ENCODE results near the gene AFTPH.

The AFTPH gene

GRCh38 chr2:64488050-64488974 lies 35.8 kb upstream of the AFTPH start:
- H3K27ac ChIP-seq, result no peak overlapping the region
- peak; percentile 85 for TF ChIP-seq CTCF (conservative IDR thresholded peaks at IDR 0.05)
- TF ChIP-seq ZFX (IDR thresholded peaks at IDR 0.05), result no peak

- TF ChIP-seq CTCF (conservative IDR thresholded peaks at IDR 0.05) (no peak), ZFX (IDR thresholded peaks at IDR 0.05) (no peak)
- H3K27ac ChIP-seq, result no peak overlapping the region
Observed at GRCh38 chr2:64489081-64489751, 34.9 kb upstream of the AFTPH start.

- no peak for TF ChIP-seq ZFX (IDR thresholded peaks at IDR 0.05)
- no peak for TF ChIP-seq CTCF (conservative IDR thresholded peaks at IDR 0.05)
- H3K27ac ChIP-seq, result no peak overlapping the region
Observed at GRCh38 chr2:64491426-64491825, 32.7 kb upstream of the AFTPH start.

GRCh38 chr2:64492272-64492671 lies 31.9 kb upstream of the AFTPH start:
- no peak for TF ChIP-seq ZFX (IDR thresholded peaks at IDR 0.05)
- TF ChIP-seq CTCF (conservative IDR thresholded peaks at IDR 0.05), result no peak
- H3K27ac ChIP-seq, result no peak overlapping the region

- TF ChIP-seq CTCF (conservative IDR thresholded peaks at IDR 0.05) (no peak), ZFX (IDR thresholded peaks at IDR 0.05) (no peak)
- no peak overlapping the region for H3K27ac ChIP-seq
Observed at GRCh38 chr2:64492821-64493220, 31.3 kb upstream of the AFTPH start.

- no peak for TF ChIP-seq CTCF (conservative IDR thresholded peaks at IDR 0.05)
- no peak overlapping the region for H3K27ac ChIP-seq
Observed at GRCh38 chr2:64493788-64494187, 30.3 kb upstream of the AFTPH start.

- TF ChIP-seq CTCF (conservative IDR thresholded peaks at IDR 0.05) (no peak), ZFX (IDR thresholded peaks at IDR 0.05) (no peak)
- H3K27ac ChIP-seq, result no peak overlapping the region
Observed at GRCh38 chr2:64498438-64498837, 25.7 kb upstream of the AFTPH start.

All from C4-2B (cell line).